SU-DHL-6 (cell line): ENCODE measurements around the gene PAGE1.

Experiments used
- CTCF ChIP-seq: fragments of 200-600 bp; sonication (generic); IDR thresholded peaks from one replicate; pipeline ENCODE4 v1.5.1; 2017; ENCODE audit warnings: antibody characterized with exemption, mild to moderate bottlenecking, low read length, moderate library complexity; ENCODE audit not compliant: insufficient read depth, poor library complexity, severe bottlenecking
- EZH2phosphoT487 ChIP-seq: fragments of 200-600 bp; sonication (generic), shearing (Covaris generic); conservative IDR thresholded peaks from 2 replicates; pipeline ENCODE4 v1.6.1; 2018; ENCODE audit warnings: mild to moderate bottlenecking, antibody characterized with exemption, low read length, moderate library complexity, mixed read lengths

- TF ChIP-seq CTCF (no peak), EZH2phosphoT487 (no peak)
Measured at GRCh38 chrX:49659771-49660170, 36.0 kb downstream of the PAGE1 start.
